Muscle layer of duodenum (tissue), 2 donors: Measurements from ENCODE around the gene B4GALT5.
"Not testable (repeated sequence)": the region's sequence is repeated elsewhere in the genome, so short reads cannot be mapped to it uniquely, and the experiment has no call there.

ENCODE experiments used
- H3K27ac ChIP-seq: one replicate; pipeline ENCODE4 v1.7.0; 2013; ENCODE audit warnings: mild to moderate bottlenecking, low read length
- H3K27me3 ChIP-seq: one replicate; pipeline ENCODE4 v1.7.0; 2013; ENCODE audit warnings: low read depth, mild to moderate bottlenecking, control low read depth, low read length
- H3K36me3 ChIP-seq, 2 donors: one replicate each; pipeline ENCODE4 v1.7.0; 2013; ENCODE audit warnings: low read length in 2 of 2, control low read depth in 1 of 2, mild to moderate bottlenecking in 1 of 2; ENCODE audit not compliant: insufficient read depth in 2 of 2, control insufficient read depth in 1 of 2
- H3K4me1 ChIP-seq, 2 donors: one replicate each; pipeline ENCODE4 v1.7.0; 2013; ENCODE audit warnings: low read length in 2 of 2, mild to moderate bottlenecking in 2 of 2, control low read depth in 1 of 2, moderate library complexity in 1 of 2; ENCODE audit not compliant: insufficient read depth in 2 of 2, control insufficient read depth in 1 of 2
- H3K4me3 ChIP-seq, 2 donors: one replicate each; pipeline ENCODE4 v1.7.0; 2013; ENCODE audit warnings: low read length in 2 of 2, low read depth in 1 of 2, mild to moderate bottlenecking in 1 of 2
- H3K9me3 ChIP-seq, 2 donors: one replicate each; pipeline ENCODE4 v1.7.0; 2013; ENCODE audit warnings: low read length in 2 of 2, control low read depth in 1 of 2, mild to moderate bottlenecking in 1 of 2; ENCODE audit not compliant: control insufficient read depth in 1 of 2
- donor health status: healthy.

Gene B4GALT5

DNA sequence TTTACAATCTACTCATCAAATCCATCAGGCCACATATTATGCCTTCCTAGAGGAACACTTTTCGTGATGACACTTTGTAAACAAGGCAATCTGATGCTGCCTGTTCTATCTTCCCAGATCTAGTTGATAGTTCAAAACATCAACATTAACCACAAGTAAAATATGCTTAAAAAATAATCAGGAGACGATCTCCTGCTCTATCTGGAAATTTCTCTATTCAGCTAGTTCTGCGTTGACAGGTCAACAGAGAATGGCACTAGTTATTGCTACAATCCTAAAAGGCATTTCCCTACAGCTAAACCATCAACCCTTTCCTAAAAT is 2.1 kb downstream of the B4GALT5 start:
- Histone ChIP-seq H3K9me3 (no peaks in the 10 kb centered on the region), H3K27me3 (no peaks in the 10 kb centered on the region), H3K36me3 (no peaks in the 10 kb centered on the region), H3K4me1 (peaks cover 24 to 53% of the 10 kb centered on the region in 2 donors), H3K4me3 (peak overlapping the region; percentile 83 to 89), H3K27ac (peak overlapping the region; percentile 70)

DNA sequence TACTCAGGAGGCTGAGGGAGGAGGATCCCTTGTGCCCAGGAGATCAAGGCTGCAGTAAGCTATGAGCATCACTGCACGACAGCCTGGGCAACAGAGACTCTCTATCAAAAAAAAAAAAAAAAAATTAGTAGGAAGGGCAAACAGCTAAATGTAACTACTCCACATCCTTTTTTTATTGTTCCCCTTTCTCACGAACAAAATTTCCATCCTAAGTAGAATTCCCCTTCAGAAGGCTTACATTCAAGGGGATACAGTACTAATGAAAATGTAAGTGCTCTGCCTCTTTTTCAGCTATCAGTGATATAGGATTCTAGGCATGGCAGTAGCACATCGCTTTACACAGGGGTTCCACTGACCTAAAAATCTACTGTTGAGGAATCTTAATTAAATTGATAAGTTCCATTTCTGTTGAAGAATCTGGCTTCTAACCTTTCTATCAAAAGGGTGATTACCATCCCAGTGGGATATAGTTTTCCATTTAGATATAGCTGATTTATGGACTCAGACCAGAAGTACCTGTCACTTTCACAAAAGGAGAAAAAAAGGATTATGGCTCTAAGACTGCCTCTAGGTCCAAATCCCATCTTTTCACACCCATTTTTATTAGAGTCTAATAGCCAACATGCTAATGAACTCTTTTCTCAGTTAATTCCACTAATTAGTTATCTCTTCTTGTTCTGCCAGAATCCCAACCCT is 2.6 kb downstream of the B4GALT5 start:
- Histone ChIP-seq H3K4me3 (peak overlapping the region; percentile 83 to 89), H3K27ac (peak overlapping the region; percentile 70), H3K36me3 (no peaks in the 10 kb centered on the region), H3K4me1 (peaks cover 29 to 58% of the 10 kb centered on the region in 2 donors), H3K9me3 (no peaks in the 10 kb centered on the region), H3K27me3 (no peaks in the 10 kb centered on the region)

DNA sequence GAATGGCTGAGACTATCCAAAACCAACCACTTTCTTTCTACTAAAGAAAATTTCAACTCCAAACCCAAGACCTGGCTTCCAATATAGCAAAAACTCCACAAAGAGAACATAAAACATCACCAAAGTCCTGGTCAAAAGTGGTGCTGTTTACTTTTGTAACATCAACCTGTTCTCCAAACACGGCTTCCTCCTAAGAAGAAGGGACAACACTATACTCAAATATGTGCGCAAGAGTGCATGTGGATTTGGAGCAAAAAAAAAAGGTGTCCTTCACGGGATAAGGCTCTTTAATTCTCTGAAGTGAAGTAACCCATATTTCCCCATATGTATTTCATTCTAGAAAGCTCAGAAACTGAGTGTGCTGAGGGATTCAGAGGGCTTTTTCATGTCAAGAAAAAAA is 6.6 kb downstream of the B4GALT5 start:
- H3K4me1 ChIP-seq: peaks cover 29 to 63% of the 10 kb centered on the region in 2 donors
- peak overlapping the region; percentile 36 for H3K27ac ChIP-seq
- no peaks in the 10 kb centered on the region for H3K27me3 ChIP-seq
- no peak overlapping the region for H3K4me3 ChIP-seq
- no peaks in the 10 kb centered on the region for H3K36me3 ChIP-seq
- H3K9me3 ChIP-seq: no peaks in the 10 kb centered on the region

DNA sequence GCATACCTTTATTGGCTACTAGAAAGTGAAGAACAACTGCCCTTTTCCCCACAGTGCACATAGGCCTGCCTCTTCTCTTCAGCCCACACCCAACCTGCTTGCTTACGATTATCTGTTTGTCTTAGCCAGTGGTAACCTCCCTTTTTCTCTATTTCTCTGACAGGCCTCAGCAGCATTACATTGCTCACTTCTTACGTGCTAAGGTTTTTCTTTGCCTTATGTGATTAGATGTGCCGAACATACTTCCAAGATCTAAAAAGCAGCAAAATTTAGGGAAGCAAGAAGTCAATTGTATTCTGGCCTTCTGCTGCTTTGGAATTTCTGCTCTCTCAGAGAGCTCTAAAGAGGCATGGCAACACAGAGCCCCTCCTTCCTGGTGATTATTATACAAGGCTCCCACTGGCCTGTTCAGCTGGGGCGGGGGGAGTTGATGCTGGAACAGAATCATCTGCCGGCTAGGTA is 7.0 kb downstream of the B4GALT5 start:
- H3K27ac ChIP-seq: peak overlapping the region; percentile 59
- H3K4me1 ChIP-seq: peaks cover 24 to 59% of the 10 kb centered on the region in 2 donors
- H3K27me3 ChIP-seq: no peaks in the 10 kb centered on the region
- no peaks in the 10 kb centered on the region for H3K9me3 ChIP-seq
- no peak overlapping the region for H3K4me3 ChIP-seq
- no peaks in the 10 kb centered on the region for H3K36me3 ChIP-seq

DNA sequence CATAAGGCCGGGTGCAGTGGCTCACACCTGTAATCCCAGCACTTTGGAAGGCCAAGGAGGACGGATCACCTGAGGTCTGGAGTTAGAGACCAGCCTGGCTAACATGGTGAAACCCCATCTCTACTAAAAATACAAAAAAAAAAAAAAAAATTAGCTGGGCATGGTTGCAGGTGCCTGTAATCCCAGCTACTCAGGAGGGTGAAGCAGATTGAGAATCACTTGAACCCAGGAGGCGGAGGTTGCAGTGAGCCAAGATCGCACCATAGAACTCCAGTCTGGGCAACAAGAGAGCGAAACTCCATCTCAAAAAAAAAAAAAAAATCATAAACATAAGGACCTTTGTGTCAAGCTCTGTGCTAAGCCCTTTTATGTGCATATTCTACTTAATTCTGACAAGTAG is 7.8 kb downstream of the B4GALT5 start:
- H3K36me3 ChIP-seq, H3K9me3 ChIP-seq, H3K27ac ChIP-seq, H3K4me3 ChIP-seq, H3K27me3 ChIP-seq: not testable (repeated sequence)
- H3K4me1 ChIP-seq: peaks cover 23 to 57% of the 10 kb centered on the region in 2 donors

DNA sequence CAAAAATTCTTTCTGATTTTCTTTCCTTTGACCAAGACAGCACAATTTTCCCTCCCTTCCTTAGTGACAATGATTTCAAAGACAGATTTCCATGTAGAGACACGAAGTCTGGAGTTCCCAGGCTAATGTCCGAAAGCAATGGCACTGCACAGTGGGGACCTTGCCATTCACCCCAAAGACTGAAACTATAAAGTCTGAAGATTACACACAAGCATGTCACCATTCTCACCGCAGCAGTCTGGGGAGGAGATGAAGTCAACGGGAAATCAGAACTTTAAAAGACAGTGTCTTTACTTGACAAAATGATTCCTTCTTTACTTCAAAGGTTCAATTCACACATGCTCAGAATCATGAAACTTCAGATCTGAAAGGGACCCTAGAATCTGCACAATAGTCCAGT is 8.3 kb downstream of the B4GALT5 start:
- Histone ChIP-seq H3K9me3 (no peaks in the 10 kb centered on the region), H3K4me3 (no peak overlapping the region), H3K36me3 (no peaks in the 10 kb centered on the region), H3K4me1 (peaks cover 26 to 56% of the 10 kb centered on the region in 2 donors), H3K27me3 (no peaks in the 10 kb centered on the region), H3K27ac (no peak overlapping the region)

DNA sequence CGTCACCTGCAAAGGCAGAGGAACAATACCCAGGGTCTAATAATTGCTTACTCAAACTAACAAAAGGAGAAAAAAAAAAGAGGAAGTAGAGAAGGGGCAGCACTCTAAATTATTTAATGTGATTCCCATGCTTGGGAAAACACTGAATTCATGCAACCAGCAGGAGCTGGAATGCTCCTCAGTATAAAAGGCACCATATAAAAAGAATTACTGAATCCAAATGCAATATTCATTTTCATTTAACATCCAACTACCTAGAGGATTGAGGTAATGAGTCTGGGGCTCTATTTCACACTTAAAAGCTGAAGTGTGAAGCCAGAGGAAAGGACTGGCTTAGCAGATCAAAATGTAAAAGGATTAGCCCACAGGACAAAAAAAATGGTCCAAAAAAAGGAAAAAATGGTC is 8.7 kb downstream of the B4GALT5 start:
- H3K27me3 ChIP-seq: no peaks in the 10 kb centered on the region
- no peak overlapping the region for H3K27ac ChIP-seq
- no peak overlapping the region for H3K4me3 ChIP-seq
- H3K4me1 ChIP-seq: peaks cover 24 to 52% of the 10 kb centered on the region in 2 donors
- H3K9me3 ChIP-seq: no peaks in the 10 kb centered on the region
- no peaks in the 10 kb centered on the region for H3K36me3 ChIP-seq

DNA sequence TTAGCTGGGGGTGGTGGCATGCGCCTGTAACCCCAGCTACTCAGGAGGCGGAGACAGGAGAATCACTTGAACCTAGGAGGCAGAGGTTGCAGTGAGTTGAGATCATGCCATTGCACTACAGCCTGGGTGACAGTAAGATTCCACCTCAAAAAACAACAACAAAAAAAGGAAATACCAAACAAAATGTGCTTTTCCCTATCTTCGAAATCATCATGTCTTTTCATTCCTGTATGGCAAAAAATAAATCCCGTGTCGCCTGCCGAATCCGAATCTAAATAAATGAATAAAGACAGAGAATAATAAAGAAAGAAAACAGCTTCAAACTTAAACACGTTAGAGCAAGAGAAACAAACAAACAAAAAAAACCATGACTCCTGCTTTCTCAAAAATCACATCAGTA is 11.8 kb downstream of the B4GALT5 start:
- Histone ChIP-seq H3K9me3 (no peaks in the 10 kb centered on the region), H3K27ac (no peak overlapping the region), H3K4me1 (peaks cover 21 to 48% of the 10 kb centered on the region in 2 donors), H3K4me3 (no peak overlapping the region), H3K36me3 (no peaks in the 10 kb centered on the region), H3K27me3 (no peaks in the 10 kb centered on the region)

DNA sequence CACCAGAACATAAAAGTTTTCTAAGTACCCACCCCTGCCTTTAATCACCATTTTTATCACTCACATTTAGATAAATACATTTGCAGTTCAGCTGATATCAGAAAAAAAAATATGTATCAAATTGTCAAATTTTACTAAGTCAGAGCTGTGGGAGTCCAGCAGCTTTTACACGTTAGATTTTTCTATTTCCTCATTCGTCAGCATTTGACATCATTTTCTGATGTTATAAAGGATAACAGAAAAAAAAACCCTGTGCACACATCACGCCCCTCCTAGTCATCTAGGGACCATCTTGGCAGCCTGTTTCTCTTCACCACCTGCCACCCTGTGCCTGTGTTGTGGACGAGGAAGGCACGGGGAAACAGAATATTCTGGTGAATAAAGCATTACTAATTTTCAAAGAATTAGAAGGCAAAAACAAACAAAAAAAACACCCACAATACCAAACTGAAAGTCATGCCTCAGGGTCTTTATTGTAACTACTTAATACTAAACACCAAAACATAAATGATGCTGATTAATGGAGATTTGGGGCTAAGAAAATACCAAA is 12.4 kb downstream of the B4GALT5 start:
- H3K27ac ChIP-seq: no peak overlapping the region
- H3K4me1 ChIP-seq: peaks cover 19 to 47% of the 10 kb centered on the region in 2 donors
- no peak overlapping the region for H3K4me3 ChIP-seq
- H3K9me3 ChIP-seq: no peaks in the 10 kb centered on the region
- H3K36me3 ChIP-seq: no peaks in the 10 kb centered on the region
- H3K27me3 ChIP-seq: no peaks in the 10 kb centered on the region

DNA sequence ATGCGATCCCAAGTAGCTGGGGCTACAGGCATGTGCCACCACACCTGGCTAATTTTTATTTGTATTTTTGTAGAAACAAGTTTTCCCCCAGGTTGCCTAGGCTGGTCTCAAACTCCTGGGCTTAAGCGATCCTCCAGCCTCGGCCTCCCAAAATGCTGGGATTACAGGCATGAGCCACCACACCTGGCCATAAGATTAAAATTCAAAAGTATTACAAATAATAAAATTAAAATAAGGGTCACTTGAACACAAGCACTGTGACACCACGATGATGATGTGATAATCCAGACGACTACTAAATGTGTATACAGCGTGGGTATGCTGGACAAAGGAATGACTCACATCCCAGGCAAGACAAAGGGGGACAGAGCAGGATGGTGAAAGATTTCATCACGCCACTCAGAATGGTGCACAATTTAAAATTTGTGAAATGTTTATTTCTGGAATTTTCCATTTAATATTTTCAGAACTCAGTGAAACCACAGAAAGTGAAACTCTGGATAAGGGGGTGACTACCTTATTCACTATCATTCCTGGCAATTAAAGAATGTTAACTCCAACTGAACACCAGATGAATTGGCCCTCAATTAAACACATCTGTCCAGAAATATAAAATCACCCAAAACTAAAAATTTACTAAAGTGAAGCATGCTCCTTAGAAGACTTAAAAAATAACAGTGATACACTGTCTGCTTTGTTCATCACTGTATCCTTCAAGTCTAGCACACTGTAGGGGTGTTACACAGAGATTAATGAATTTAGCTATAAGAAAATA is 13.1 kb downstream of the B4GALT5 start:
- Histone ChIP-seq H3K4me1 (peaks cover 21 to 48% of the 10 kb centered on the region in 2 donors), H3K36me3 (no peaks in the 10 kb centered on the region), H3K4me3 (no peak overlapping the region), H3K27me3 (no peaks in the 10 kb centered on the region), H3K27ac (no peak overlapping the region), H3K9me3 (no peaks in the 10 kb centered on the region)

DNA sequence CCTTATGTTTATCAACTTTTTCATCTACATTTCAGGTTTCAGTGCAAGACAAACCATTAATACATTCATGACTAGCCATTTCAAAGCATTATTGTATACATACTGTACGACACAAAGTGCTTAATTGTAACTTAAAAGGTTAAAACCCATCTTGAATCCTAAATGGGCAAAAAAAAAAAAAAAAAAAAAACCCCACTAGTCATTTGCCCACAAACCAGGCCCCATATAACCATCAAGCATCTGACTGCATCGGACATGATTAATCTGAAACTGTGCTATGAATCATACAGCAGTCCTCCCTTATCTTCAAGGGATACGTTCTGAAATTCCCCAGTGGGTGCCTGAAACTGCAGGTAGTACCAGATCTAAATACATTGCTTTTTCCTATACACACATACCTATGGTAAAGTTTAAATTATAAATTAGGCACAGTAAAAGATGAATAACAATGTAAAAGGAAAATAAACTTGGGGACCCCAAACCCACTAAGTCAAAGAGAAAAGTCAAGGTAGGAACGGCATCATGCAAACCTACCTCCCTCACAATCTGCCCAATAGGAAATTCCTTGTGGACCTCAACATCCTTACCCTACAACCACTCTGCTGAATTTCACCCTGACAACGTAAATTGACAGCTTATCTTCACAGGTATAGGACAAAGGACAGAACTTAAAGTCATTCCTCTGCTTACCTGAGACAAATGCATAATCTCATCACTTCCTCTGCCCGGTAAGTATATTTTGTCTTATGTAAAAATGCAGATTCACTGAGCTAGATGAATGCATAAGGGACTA is 14.3 kb downstream of the B4GALT5 start:
- H3K9me3 ChIP-seq: no peaks in the 10 kb centered on the region
- peaks cover 21 to 44% of the 10 kb centered on the region in 2 donors for H3K4me1 ChIP-seq
- H3K27ac ChIP-seq: no peak overlapping the region

More for the DNA sequence above, 14.3 kb downstream of the B4GALT5 start:
- H3K27me3 ChIP-seq: no peaks in the 10 kb centered on the region
- H3K4me3 ChIP-seq: no peak overlapping the region
- H3K36me3 ChIP-seq: no peaks in the 10 kb centered on the region
